ENCODE data around the gene ARF1. TPM values are rescaled to one million over a fixed set of nuclear protein-coding genes. Genes with fewer than 3 reads are reported as not detected.

Gene ARF1
- total and polyA plus RNA-seq, 2 donors (not counting 1 experiment from before 2014, with no cell fraction given) = 193 to 389 TPM

GRCh38 chr1:228101614-228101993 is 19.1 kb downstream of the ARF1 start:
- POLR2A ChIA-PET = interaction anchor here (0.8 kb wide), 1 partner anchor 19 kb away, joined by 3 read pairs; the partner anchor contains the start of gene ARF1
- H3K36me3 ChIP-seq (replicated peaks in 1 of 2; ENCODE audit: control extremely low read depth in 1 of 2, control insufficient read depth in 1 of 2, extremely low read depth in 1 of 2, insufficient read depth in 2 of 2, low read length in 1 of 2) = peaks cover 1 to 48% of the 10 kb centered on the region in 2 experiments
- ATAC-seq (ENCODE audit: low read depth) (no peak), DNase-seq (peak; percentile 43)
- H3K79me2 ChIP-seq (ENCODE audit: control insufficient read depth, insufficient read depth, low read length) = peaks cover 22% of the 10 kb centered on the region
- peak overlapping the region; percentile 96 for H3K9ac ChIP-seq (ENCODE audit: low read length)
- CTCF ChIA-PET = interaction anchor here (0.9 to 1.5 kb wide), 3 partner anchors 9 to 36 kb away, joined by 3 read pairs; no protein-coding TSS in a partner anchor
- TF ChIP-seq EZH2 (IDR thresholded peaks at IDR 0.05; ENCODE audit: borderline replicate concordance, insufficient read depth, low read depth, low read length, poor library complexity, severe bottlenecking) = no peak
- TF ChIP-seq, protein P1, sequence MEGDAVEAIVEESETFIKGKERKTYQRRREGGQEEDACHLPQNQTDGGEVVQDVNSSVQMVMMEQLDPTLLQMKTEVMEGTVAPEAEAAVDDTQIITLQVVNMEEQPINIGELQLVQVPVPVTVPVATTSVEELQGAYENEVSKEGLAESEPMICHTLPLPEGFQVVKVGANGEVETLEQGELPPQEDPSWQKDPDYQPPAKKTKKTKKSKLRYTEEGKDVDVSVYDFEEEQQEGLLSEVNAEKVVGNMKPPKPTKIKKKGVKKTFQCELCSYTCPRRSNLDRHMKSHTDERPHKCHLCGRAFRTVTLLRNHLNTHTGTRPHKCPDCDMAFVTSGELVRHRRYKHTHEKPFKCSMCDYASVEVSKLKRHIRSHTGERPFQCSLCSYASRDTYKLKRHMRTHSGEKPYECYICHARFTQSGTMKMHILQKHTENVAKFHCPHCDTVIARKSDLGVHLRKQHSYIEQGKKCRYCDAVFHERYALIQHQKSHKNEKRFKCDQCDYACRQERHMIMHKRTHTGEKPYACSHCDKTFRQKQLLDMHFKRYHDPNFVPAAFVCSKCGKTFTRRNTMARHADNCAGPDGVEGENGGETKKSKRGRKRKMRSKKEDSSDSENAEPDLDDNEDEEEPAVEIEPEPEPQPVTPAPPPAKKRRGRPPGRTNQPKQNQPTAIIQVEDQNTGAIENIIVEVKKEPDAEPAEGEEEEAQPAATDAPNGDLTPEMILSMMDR (IDR thresholded peaks at IDR 0.05) = no peak
- no peaks in the 10 kb centered on the region for H3K27me3 Mint-ChIP-seq
- H2AFZ ChIP-seq (ENCODE audit: insufficient read depth, low read depth, low read length, poor library complexity, severe bottlenecking) = peak overlapping the region; percentile 99
- peak overlapping the region; percentile 80 for H3K4me3 Mint-ChIP-seq
- H3K4me3 ChIP-seq (ENCODE audit: control extremely low read depth in 1 of 5, extremely low read depth in 1 of 5, insufficient read depth in 1 of 5, low read depth in 2 of 5, low read length in 4 of 5) = peak overlapping the region in 3 of 5 experiments; percentile 81 to 95 (median 89)
- H4K20me1 ChIP-seq (ENCODE audit: control insufficient read depth, insufficient read depth, low read length, poor library complexity, severe bottlenecking) = peaks cover 55% of the 10 kb centered on the region
- H3K4me1 Mint-ChIP-seq = peaks cover 25% of the 10 kb centered on the region
- no peaks in the 10 kb centered on the region for H3K9me3 Mint-ChIP-seq (ENCODE audit: insufficient read depth)
- peak overlapping the region; percentile 87 for H3K27ac Mint-ChIP-seq
- intact Hi-C loops (cut with micrococcal nuclease) = loop anchor here (10.0 kb wide), 2 partner anchors 173 to 1403 kb away; partner anchors contain the start of gene NUP133
- peaks cover 0 to 2% (median 0%) of the 10 kb centered on the region in 3 donors for H3K9me3 ChIP-seq (ENCODE audit: control extremely low read depth in 1 of 3, control insufficient read depth in 2 of 3, insufficient read depth in 1 of 3, low read length in 2 of 3)
- peak overlapping the region; percentile 91 for H3K4me2 ChIP-seq (replicated peaks; ENCODE audit: low read depth, low read length, poor library complexity, severe bottlenecking)
- WGBS (ENCODE audit: insufficient coverage) = 56% methylated on average over 11 of the region's 15 CpGs
- no peaks in the 10 kb centered on the region for H3K27me3 ChIP-seq (replicated peaks in 1 of 4; ENCODE audit: control extremely low read depth in 1 of 4, control insufficient read depth in 3 of 4, insufficient read depth in 4 of 4, low read length in 3 of 4)
- H3K4me1 ChIP-seq (ENCODE audit: control insufficient read depth in 2 of 2, insufficient read depth in 2 of 2, low read length in 2 of 2) = peaks cover 17 to 24% of the 10 kb centered on the region in 2 donors
- H3K27ac ChIP-seq (ENCODE audit: low read length in 2 of 2) = peak overlapping the region; percentile 25 to 62

All from B cell (primary cell).